Smooth muscle cell of the brain vasculature (primary cell): Measurements from ENCODE around the gene BRWD1.

Experiments
- DNase-seq: peaks from one replicate; pipeline ENCODE4 v3.0.0-alpha.2; 2012; ENCODE audit warnings: low read depth, low spot score

Gene BRWD1

DNA sequence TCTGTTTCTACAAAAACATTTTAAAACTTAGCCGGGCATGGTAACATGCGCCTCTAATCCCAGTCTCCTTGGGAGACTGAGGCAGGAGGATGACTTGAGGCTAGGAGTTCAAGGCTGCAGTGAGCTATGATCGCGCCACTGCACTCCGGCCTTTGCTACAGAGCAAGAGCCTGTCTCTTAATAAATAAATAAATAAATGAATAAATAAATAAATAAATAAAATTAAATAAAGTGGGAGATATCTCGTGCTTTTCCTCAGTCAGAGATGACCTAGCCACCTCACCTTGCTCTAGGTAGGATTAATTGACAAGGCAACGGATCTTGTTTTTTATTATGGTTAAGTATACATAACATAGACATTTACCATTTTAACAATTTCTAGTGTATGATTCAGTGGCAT lies 14.3 kb upstream of the BRWD1 start:
- no peak for DNase-seq

DNA sequence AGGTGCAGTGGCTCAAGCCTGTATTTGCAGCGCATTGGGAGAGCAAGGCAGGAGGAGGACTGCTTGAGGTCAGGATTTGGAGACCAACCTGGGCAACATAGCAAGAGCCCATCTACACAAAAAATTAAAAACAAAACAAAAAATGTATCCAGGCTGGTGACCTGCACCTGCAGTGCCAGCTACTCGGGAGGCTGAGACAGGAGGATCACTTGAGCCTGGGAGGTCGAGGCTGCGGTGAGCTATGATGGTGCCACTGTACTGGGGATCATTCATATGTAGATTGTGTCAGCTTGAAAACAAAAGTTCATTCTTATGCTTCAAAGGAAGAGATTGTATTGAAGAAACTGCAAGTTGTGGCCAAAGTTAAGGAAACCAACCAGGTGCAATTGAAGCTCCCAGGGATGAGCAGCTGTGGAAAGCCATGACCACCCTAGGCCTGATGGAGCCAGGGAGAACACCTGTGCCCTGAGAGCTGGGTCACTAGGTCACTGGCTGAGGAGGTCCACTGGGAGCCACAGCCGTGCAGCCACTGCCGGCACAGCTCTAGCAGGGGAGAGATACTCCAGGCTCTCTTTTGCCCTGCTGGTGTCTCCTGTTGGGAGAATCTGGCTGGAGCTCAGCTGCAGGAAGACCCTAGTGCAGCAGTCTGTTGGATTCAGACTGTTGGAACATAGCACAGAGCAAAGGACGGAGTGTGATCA lies 13.3 kb upstream of the BRWD1 start:
- no peak for DNase-seq

DNA sequence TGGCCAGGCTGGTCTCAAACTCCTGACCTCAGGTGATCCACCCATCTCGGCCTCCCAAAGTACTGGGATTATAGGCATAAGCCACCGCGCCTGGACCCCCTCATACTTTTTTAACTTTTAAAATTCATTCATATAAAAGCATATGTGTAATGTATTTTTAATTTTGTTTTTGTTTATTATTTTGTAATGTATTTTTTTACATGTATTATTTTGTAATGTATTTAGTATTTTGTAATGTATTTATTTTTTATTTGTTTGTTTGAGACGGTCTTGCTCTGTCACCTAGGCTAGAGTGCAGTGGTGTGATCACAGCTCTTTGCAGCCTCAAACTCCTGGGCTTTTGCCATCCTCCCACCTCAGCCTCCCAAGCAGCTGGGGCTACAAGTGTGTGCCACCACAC lies 12.0 kb upstream of the BRWD1 start:
- no peak for DNase-seq

GRCh38 chr21:39321424-39321823 lies 8.0 kb upstream of the BRWD1 start:
- no peak for DNase-seq

GRCh38 chr21:39319814-39320332 lies 6.4 kb upstream of the BRWD1 start:
- no peak for DNase-seq

GRCh38 chr21:39319251-39319756 lies 5.9 kb upstream of the BRWD1 start:
- DNase-seq, result no peak

GRCh38 chr21:39318091-39318959 lies 4.9 kb upstream of the BRWD1 start:
- no peak for DNase-seq

DNA sequence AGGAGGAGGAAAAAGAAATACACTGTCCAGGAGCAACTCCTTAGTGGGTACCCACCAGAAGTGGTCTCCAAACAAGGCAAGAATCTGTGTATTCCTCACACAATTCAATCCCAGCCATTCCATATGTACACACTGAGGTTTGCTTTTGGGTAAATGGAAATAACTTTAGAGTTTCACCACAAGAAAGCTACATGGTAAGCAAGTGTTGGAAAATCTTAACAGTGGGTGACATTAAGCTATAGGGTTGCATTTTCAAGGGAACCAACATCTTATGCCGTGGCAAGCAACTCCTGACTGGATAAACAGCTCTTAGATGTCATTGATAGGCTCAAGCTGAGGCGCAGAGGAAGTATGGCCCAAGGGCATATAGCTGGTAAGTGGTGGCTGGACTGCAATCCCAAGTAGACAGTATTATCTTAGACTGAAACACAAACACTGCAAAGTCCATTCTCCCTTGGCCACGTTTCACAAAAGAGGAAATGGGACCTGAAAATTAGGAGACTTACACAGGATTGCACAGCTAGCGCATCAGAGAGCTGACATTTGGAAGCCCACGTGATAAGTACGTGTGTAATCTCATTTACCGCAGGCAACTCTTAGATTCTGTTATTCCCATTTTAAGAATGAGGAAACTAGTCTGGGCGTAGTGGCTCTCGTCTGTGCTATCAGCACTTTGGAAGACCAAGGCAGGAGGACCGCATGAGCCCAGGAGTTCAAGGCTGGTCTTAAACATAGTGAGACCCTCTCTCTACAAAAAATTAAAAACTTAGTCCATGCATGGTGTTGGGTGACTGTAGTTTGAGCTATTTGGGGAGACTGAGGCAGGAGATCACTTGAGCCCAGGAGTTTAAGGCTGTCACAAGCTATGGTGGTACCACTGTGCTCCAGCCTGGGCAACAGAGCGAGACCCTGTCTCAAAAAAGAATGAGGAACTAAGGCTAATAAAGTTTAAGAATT lies 4.0 kb upstream of the BRWD1 start:
- DNase-seq, result no peak

DNA sequence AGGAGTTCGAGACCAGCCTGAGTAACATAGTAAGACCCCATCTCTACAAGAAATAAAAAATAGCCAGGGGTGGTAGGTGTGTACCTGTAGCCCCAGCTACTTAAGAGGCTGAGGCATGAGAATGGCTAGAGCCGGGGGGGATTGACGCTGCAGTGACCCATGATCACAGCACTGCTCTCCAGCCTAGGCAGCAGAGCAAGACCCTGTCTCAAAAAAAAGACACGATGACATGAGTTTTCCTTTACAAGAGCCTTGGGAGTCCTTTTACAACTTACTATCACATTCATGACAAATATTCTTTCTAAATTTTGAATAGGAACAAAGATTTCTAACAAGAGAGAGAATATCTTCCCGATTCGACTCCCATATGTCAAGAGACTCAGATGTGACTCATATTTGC lies 3.3 kb upstream of the BRWD1 start:
- DNase-seq, result no peak

GRCh38 chr21:39315603-39316445 lies 2.4 kb upstream of the BRWD1 start:
- no peak for DNase-seq

DNA sequence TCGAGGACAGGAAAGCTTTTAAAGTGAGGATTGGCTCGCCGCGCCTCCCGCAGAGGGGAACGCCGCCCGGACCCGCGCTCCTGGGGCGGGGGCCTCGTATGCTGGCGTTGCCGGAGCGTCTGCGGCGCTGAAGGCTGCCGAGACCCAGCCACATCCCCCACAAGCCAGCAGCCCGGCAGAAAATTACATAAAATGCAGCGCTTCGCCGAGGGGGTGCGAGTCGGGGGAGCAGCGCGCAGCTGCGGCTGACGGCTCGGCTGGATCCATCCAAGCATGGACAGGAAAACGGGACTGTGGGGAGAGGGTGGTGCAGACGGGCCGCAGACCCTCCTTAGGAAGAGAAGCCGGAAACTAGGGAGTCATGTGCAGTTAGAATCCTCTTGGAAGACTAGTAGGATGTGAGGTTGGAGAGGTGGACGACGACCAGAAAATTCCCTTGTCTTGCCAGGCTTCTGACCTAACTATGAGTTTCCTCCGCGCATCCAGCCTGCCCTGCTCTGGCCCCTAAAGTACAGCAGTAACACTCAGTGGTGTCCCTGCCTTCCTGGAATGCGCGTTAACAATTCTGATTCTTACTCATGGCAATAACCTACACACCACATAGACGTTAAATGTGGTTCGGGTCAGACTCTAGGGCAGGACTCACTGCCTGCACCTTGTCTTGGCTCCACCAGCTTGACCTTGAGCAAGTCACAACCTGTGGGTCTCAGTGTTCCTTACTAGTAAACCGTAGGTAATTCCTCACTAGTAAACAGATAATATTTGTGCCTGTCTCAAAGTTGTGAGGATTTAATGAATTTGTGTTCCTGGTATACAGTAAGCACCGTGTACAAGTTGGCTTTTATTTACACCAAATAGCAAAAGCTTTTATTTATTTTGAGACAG lies 953 bp upstream of the BRWD1 start:
- DNase-seq, result peak; percentile 21

DNA sequence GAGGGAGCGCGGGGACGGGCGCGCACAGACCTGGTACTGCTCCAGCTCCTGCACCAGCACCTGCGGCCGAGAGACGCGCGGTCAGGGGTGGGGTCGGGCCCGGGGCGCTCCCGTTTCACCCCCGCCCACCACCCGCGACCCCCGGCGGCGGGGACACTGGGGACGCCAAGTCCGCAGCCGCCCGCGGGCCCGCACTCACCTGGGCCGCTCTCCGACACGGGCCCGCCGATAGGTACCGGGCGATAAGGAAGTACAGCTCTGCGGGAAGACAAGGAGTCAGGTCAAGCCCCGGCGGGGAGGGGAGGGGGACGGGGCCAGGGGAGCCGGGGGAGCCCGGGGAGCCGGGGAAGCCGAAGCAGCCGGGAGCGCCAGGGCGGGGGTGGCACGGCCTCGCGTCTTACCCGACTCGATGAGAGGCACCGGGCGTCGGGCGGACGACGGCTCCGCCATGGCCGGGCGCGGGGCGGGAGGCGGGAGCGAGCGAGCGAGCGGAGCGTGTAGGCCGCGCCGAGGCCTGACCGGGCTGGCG lies 326 bp downstream of the BRWD1 start:
- no peak for DNase-seq

DNA sequence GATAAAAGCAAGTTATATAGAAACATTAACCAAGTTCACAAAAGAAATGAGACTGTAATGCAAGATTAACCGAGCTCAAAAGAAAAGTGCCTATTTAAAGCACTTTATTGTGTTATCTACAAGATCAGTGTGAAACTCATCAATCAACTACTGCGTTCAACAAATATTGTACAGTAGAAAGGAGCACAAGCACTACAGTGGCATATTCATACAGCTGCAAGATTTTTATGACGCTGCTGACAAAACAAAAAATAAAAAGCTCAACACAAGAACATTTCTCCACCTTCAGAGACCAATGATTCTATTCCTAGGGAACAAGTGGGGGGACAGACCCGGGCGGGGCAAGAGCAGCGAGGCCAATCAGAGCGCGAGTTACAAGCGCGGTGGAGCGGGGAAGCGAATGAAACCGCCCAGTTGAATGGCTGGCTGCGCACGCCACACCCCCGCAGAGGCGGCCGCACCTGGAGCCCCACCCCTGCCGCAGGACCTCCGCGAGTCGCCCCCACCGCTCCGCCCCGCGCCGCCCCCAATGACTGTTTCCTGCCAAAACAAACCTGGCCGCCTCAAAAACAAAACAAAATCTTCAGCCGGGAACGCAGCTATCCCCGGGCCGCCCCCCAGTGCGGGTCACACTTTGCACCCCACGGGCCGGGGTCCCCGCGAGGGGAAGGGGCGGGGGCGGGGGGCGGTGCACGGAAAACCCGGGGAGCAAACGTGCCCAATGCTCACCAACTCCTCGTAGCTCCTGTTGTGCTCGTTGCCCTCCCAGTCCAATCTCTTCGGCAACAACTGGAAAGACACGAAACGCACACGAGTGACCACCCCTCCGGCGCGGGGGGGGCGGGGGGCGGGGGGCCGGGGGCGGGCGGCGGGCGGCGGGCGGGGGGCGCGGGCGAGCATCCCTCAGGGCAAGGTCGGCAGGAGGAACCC lies 1.1 kb downstream of the BRWD1 start:
- peak; percentile 49 for DNase-seq

- DNase-seq, result no peak
Measured at GRCh38 chr21:39311164-39311563, 2.3 kb downstream of the BRWD1 start.

DNA sequence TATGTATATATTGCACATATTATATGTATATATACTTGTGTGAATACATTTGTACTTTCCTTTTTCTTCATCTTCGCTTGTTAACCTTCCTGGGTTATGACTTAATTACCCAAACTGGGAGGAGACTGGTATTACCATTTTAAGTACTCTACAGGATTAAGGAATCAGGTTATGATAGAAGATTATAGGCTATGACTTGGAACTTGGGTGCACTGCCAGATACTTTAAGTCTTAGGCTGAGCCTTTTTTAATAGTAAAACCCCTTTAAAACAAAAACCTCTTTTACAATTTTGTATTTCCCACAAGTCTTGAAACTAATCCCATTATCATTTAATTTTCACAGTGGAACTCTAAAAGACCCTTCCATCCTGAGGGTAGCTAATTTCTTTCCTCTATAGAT lies 6.0 kb downstream of the BRWD1 start:
- no peak for DNase-seq

DNA sequence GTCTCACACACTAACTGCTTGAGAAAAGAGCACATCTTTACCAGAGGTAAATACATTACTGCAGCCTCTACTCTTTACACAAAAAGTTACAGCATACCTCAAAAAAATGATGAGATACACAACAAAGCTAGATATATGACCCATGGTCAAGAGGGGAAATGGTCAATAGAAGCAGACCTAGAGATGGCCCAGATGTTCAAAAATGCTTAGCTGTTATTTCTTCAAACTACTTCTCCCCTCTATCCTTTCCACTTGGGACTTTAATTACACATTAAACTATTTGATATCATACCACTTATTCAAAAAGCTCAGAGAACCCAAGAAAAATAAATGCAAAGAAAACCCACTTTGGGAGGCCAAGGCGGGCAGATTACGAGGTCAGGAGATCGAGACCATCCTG lies 12.8 kb downstream of the BRWD1 start:
- no peak for DNase-seq

DNA sequence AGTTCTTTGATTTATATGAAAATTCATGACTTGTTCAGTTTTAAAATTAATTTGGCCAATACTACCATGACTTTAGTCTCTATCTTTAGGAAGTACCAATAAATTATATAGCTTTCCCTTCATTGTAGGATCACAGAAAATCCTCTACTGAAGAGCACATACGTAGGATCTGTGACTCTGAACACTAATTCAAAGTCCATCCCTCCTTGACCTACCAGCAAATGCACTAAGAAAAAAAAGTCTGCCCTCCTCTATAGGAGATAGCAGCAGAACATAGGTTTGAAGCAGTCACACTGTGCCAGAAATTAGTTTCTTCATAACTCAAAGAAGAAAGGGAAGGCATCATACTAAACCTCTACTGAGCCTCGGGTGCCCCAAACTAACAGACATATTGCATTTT lies 16.5 kb downstream of the BRWD1 start:
- DNase-seq, result no peak

DNA sequence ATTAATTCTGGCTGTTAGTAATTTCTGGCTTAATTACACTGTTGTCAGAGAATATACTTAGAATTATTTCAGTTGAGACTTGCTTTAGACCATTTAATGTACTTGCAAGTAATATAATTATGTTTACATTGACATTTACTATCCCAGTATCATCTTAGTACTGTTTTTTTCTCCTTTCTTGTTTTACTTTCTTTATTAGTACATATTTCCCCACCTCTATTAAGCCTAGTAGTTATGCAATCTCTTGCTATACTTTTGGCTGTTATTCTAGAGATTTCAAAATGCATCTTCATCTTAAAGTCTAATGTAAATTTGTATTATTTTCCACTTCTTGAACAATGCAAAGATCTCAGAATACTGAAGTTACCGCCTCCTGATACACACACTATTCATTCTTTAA lies 24.4 kb downstream of the BRWD1 start:
- DNase-seq, result no peak
